WERI-Rb-1 (cell line): ENCODE data around the gene RBM33.

Source experiments
- DNase-seq: peaks from one replicate; pipeline ENCODE4 v3.0.0-alpha.2; 2020
- H3K27ac ChIP-seq: fragments of 250-450 bp; sonication (Bioruptor Pico); 2 replicates; pipeline ENCODE4 v1.5.1; 2020; ENCODE audit warnings: mild to moderate bottlenecking, moderate library complexity
- H3K27me3 ChIP-seq: fragments of 250-450 bp; sonication (Bioruptor Pico); 2 replicates; pipeline ENCODE4 v1.5.1; 2021; ENCODE audit warnings: mild to moderate bottlenecking, low read depth, moderate library complexity; ENCODE audit not compliant: insufficient read depth, severe bottlenecking
- H3K36me3 ChIP-seq: fragments of 250-450 bp; sonication (Bioruptor Pico); 2 replicates; pipeline ENCODE4 v1.5.1; 2020; ENCODE audit warnings: mild to moderate bottlenecking, moderate library complexity
- H3K4me3 ChIP-seq: 2 replicates; pipeline ENCODE4 v1.5.1; 2011; ENCODE audit warnings: low read depth, mild to moderate bottlenecking, control low read depth, low read length
- H3K9me3 ChIP-seq: fragments of 250-450 bp; sonication (Bioruptor Pico); 2 replicates; pipeline ENCODE4 v1.5.1; 2021; ENCODE audit warnings: mild to moderate bottlenecking, moderate library complexity; ENCODE audit not compliant: severe bottlenecking
- CTCF ChIP-seq: IDR thresholded peaks from 2 replicates; pipeline ENCODE4 v1.5.1; 2011; ENCODE audit warnings: low read depth, mild to moderate bottlenecking, control low read depth, inconsistent platforms, low read length

Gene RBM33

DNA sequence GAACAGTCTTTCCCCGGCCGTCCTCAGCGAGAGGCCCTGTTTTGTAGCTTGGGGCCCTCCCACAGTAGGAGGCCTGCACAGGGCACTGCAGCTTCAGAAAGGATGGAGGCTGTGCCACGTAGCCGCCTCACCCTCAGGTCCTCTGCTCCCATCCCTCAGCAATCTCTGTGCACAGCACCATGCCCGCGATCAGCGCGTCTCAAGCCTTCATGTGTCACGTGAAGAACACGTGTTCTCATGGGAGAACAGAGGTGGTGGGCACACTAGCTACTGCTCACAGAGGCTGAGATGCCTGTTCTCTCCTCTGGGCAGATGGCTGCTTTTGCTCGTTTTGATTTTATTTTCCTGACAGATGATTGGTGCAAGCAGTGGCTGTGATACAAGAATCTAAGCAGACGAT, 176.3 kb downstream of the RBM33 start:
- Histone ChIP-seq H3K9me3 (peaks cover 6% of the 10 kb centered on the region), H3K4me3 (no peak overlapping the region), H3K27ac (no peak overlapping the region), H3K27me3 (peaks cover 95% of the 10 kb centered on the region), H3K36me3 (no peaks in the 10 kb centered on the region)
- DNase-seq, result no peak
- TF ChIP-seq CTCF, result no peak

DNA sequence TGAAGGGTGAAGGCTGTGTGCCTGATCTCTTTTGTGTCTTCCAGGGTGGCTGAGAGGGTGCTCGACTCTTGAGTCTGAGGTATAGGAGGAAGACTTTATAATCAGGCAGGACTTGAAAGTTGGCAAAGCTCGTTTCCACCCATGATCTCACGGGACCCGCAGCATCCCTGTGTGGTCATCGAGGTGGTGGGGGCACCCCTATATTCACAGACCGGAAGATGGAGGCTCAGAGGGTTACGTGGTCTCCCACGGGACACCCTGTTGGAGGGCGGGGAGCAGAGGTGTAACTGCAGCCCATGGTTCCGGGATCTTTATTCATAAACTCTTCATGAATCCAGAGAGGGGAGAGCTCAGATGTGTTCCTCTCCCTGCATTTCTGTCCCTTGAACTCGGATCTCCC, 177.4 kb downstream of the RBM33 start:
- Histone ChIP-seq H3K27ac (no peak overlapping the region), H3K4me3 (no peak overlapping the region), H3K36me3 (no peaks in the 10 kb centered on the region), H3K27me3 (peaks cover 93% of the 10 kb centered on the region), H3K9me3 (peaks cover 6% of the 10 kb centered on the region)
- TF ChIP-seq CTCF, result no peak
- DNase-seq, result no peak

DNA sequence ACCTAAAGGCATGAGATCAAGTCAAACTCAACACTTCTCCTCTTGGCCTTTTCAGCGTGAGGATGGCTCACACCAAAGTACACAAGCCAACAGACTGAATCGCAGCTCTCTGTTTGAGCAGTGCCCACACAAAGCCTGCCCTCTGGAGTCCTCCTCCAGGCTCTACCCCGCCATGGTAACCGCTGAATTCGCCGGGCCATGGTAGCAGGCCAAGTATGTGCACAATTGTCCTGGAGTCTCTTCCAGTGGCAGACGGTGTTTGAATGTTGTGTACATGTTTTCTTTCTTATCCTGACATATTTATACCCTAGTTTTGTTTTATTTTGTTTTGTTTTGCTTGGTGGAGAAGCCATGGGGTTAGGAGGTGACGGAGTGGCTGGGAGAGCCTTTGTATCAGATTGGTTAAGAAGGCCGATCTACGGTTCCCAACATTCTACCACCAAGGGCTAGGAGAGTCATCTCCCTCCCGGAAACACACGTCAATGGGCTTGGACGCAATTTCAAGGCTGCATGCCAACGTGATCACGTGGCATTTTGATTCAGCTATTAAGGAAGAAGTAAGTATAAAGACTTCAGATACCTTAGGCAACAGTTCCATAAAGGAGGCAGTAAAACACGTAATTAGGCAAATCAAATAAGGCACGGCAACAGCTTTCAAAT, 179.9 kb downstream of the RBM33 start:
- H3K27me3 ChIP-seq, result peaks cover 97% of the 10 kb centered on the region
- no peak for TF ChIP-seq CTCF
- no peak overlapping the region for H3K27ac ChIP-seq
- DNase-seq, result no peak
- H3K36me3 ChIP-seq, result no peaks in the 10 kb centered on the region
- H3K4me3 ChIP-seq, result no peak overlapping the region
- H3K9me3 ChIP-seq, result peaks cover 4% of the 10 kb centered on the region

GRCh38 chr7:155825336-155825735, 180.9 kb downstream of the RBM33 start:
- Histone ChIP-seq H3K36me3 (no peaks in the 10 kb centered on the region), H3K4me3 (no peak overlapping the region), H3K27me3 (peaks cover 95% of the 10 kb centered on the region), H3K9me3 (peaks cover 4% of the 10 kb centered on the region), H3K27ac (no peak overlapping the region)
- DNase-seq, result no peak
- TF ChIP-seq CTCF, result no peak

- Histone ChIP-seq H3K27me3 (peaks cover 93% of the 10 kb centered on the region), H3K4me3 (no peak overlapping the region), H3K27ac (no peak overlapping the region), H3K9me3 (no peaks in the 10 kb centered on the region), H3K36me3 (no peaks in the 10 kb centered on the region)
- TF ChIP-seq CTCF, result no peak
- DNase-seq, result no peak
These were observed 185.5 kb downstream of the RBM33 start for GRCh38 chr7:155829796-155830470.
